ENCODE results near the gene ADGRF1. TPM values are rescaled to one million over a fixed set of nuclear protein-coding genes. Genes with fewer than 3 reads are reported as not detected.
A peak's percentile ranks its signal among the peaks of the same experiment; 100 is the strongest.

Gene ADGRF1
- total RNA-seq, 1 donor from 2014 or later: not detected

DNA sequence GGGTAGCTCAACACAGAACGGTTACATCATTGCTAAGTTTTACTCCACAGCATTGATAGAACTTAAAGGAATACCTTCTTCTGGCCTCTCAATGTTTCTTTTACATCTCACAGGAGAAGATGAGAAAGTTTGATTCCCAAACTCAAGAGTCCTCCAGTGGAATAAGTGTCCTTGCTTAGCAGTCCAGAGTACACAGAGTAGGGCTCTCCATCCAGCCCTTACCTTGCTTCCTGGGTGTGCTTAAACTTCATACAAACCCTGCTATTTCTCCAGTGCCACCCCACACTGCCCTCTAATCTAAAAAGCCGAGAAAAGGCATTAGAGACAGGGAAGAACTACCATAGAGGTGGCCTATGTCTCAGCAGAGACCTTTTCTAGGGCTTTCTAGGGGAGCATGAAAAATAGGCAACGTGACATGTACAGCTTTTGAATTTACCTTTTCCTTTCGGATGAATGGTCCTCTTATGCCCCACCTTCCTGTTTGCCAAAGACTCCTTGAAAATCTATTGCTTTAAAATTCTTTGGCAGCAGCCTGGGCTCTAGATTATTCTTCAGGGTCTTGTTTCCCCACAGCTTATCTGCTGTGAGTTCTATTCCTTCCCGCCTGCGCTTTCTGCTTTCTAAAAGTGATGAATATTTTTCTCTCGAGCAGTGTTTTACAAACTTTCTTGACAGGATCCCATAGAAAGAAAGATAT lies 12.1 kb downstream of the ADGRF1 start:
- Mint-ChIP-seq H3K27me3 (ENCODE audit: unreplicated experiment) (peaks cover 44% of the 10 kb centered on the region), H3K9me3 (ENCODE audit: unreplicated experiment) (no peaks in the 10 kb centered on the region), H3K36me3 (ENCODE audit: unreplicated experiment) (no peaks in the 10 kb centered on the region), H3K27ac (ENCODE audit: unreplicated experiment) (no peak overlapping the region), H3K4me3 (ENCODE audit: unreplicated experiment) (no peak overlapping the region), H3K4me1 (ENCODE audit: unreplicated experiment) (peaks cover 10% of the 10 kb centered on the region)
- no peak for TF ChIP-seq CTCF (IDR thresholded peaks at IDR 0.05)
- DNase-seq (ENCODE audit: extremely low spot score, unreplicated experiment): no peak

DNA sequence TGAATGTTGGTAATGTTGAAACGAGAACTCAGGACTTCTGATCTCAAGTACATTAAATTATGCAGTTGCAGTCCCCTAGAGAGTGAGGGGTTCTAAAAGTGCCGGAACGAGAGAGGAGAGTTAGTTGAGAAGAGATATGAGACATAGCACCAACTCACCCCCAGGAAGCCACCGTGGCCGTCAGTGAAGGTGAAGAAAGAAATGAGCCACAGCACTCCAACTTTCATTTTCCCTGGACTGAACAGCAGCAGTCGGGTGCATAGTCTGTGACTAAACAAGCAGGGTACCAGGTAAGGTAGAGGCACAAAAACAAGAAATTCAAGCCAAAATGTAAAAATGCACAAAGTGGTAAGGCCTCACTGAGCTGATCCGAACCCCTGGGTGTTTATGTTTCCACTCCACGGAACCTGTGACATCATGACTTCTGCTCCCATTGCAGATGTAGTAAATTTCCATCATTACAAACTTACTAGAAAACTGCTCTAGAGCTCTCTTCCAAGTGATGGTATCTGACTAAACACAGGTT lies 13.2 kb downstream of the ADGRF1 start:
- Mint-ChIP-seq H3K4me3 (ENCODE audit: unreplicated experiment) (no peak overlapping the region), H3K27me3 (ENCODE audit: unreplicated experiment) (peaks cover 37% of the 10 kb centered on the region), H3K9me3 (ENCODE audit: unreplicated experiment) (no peaks in the 10 kb centered on the region), H3K27ac (ENCODE audit: unreplicated experiment) (no peak overlapping the region), H3K36me3 (ENCODE audit: unreplicated experiment) (no peaks in the 10 kb centered on the region), H3K4me1 (ENCODE audit: unreplicated experiment) (no peaks in the 10 kb centered on the region)
- no peak for TF ChIP-seq CTCF (IDR thresholded peaks at IDR 0.05)
- DNase-seq (ENCODE audit: extremely low spot score, unreplicated experiment): peak; percentile 27

- H3K4me3 Mint-ChIP-seq (ENCODE audit: unreplicated experiment): no peak overlapping the region
- no peaks in the 10 kb centered on the region for H3K9me3 Mint-ChIP-seq (ENCODE audit: unreplicated experiment)
- no peak for DNase-seq (ENCODE audit: extremely low spot score, unreplicated experiment)
- no peaks in the 10 kb centered on the region for H3K36me3 Mint-ChIP-seq (ENCODE audit: unreplicated experiment)
- H3K27ac Mint-ChIP-seq (ENCODE audit: unreplicated experiment): no peak overlapping the region
- no peaks in the 10 kb centered on the region for H3K4me1 Mint-ChIP-seq (ENCODE audit: unreplicated experiment)
- no peak for TF ChIP-seq CTCF (IDR thresholded peaks at IDR 0.05)
- peaks cover 32% of the 10 kb centered on the region for H3K27me3 Mint-ChIP-seq (ENCODE audit: unreplicated experiment)
Measured at GRCh38 chr6:47027315-47027714, 14.8 kb downstream of the ADGRF1 start.

DNA sequence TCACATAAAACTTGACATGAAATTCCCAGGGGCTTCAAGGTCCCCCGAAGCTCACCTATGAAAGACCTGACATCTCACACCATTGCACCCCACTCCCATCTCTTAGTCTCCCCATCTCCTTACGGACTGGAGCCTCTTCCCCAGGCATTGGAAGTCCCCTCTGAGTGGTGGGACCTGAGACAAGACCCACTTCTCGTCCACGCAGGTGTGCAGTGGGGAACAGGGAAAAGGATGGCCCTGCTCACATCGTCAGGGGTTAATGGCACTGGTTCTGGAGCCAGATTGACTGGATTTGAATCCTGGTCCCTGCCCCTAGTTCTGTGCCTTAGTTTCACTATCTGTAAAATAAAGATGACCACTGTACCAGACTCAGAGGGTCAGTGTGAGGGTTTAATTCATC lies 15.5 kb downstream of the ADGRF1 start:
- no peak overlapping the region for H3K27ac Mint-ChIP-seq (ENCODE audit: unreplicated experiment)
- H3K27me3 Mint-ChIP-seq (ENCODE audit: unreplicated experiment): peaks cover 30% of the 10 kb centered on the region
- DNase-seq (ENCODE audit: extremely low spot score, unreplicated experiment): peak; percentile 56
- no peaks in the 10 kb centered on the region for H3K36me3 Mint-ChIP-seq (ENCODE audit: unreplicated experiment)
- TF ChIP-seq CTCF (IDR thresholded peaks at IDR 0.05): no peak
- no peak overlapping the region for H3K4me3 Mint-ChIP-seq (ENCODE audit: unreplicated experiment)
- H3K9me3 Mint-ChIP-seq (ENCODE audit: unreplicated experiment): no peaks in the 10 kb centered on the region
- no peaks in the 10 kb centered on the region for H3K4me1 Mint-ChIP-seq (ENCODE audit: unreplicated experiment)

- no peak for DNase-seq (ENCODE audit: extremely low spot score, unreplicated experiment)
- Mint-ChIP-seq H3K27me3 (ENCODE audit: unreplicated experiment) (peaks cover 21% of the 10 kb centered on the region), H3K36me3 (ENCODE audit: unreplicated experiment) (no peaks in the 10 kb centered on the region), H3K4me1 (ENCODE audit: unreplicated experiment) (no peaks in the 10 kb centered on the region), H3K4me3 (ENCODE audit: unreplicated experiment) (no peak overlapping the region), H3K9me3 (ENCODE audit: unreplicated experiment) (no peaks in the 10 kb centered on the region), H3K27ac (ENCODE audit: unreplicated experiment) (no peak overlapping the region)
- TF ChIP-seq CTCF (IDR thresholded peaks at IDR 0.05): no peak
Measured at GRCh38 chr6:47023573-47023972, 18.6 kb downstream of the ADGRF1 start.
